Measurements from ENCODE around the gene USP48.

DNA sequence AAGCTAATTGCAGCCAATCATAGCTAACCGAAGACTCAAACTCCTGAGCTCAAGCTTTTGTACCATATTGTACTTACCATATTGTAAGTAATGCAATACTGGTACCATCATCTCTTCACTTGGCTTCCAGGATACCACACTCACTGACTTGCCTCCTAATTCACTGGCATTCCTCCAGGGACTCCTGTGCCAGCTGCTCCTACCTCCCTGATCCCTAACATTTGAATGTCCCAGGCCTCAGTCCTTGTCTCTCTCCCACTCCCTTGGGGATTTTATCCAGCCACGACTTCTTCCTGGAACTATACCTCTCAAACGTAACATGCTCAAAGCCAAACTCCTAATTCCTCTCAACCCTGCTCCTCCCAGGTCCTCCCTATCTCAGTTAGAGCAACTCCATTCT, 33.8 kb downstream of the USP48 start:
- no peak for TF ChIP-seq POLR2A (IDR thresholded peaks at IDR 0.05)
- no peak for TF ChIP-seq CTCF (IDR thresholded peaks at IDR 0.05)

All from Peyer's patch (tissue), 4 donors.